GF-D8 (cell line): ENCODE results near the gene UBE2J2.

Experiments used
- DNase-seq: peaks from one replicate; lab custom pipeline; 2025; lab: John Stamatoyannopoulos, UW

UBE2J2 gene

DNA sequence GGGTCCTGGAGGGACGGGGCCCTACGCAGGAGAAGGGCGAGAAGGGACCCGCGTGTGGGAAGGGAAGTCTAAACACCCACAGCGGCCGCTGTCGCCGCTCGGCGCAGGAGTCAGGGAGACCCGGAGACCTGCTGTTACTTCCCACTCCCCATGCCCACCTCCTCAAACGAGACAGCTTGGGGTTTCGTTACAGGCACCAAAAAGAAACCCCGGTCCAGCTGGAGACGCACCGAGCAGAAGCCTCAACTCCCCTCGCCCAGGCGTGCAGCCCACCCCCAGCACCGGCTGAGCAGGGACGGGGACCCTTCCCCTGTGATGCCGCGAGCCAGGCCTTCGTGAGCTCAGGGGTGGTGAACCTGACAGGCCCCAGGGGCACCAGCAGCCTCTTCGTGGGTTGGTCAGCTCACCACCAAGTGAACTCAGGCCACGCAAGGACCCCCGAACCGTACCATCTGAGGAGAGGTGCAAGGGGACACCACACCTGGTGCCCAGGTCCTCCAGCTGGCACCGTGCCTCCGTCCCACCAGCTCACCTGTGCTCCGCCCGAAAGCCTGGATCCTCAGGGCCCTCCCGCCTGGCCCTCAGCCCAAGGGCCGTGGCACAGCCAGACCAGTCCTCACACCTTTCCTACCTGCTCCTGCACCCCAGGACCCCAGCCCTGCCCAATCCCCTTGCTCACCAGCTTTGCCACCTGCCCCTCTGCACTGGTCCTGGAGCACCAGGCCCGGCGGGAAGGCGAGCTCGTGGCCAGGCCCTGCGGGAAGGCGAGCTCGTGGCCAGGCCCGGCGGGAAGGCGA, 46.9 kb downstream of the UBE2J2 start:
- DNase-seq: no peak

DNA sequence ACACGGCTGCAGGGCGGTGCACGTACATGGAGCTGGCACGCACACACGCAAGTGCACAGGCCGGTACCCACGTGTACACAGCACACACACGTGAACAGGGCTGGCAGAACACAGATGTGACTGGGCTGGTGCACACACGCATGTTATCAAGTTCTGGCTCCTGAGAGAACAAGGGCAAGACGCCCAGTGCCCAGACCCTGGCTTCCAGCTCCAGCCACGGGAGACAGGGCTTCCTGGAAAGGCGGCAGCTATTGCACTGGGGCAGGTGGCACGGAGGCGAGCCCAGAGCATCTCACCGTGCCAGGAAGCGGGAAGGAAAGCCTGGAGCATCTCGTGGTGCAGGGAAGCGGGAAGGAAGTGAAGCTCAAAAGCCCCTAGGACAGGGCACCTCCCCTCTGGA, 47.7 kb downstream of the UBE2J2 start:
- no peak for DNase-seq

GRCh38 chr1:1225238-1225845, 48.3 kb downstream of the UBE2J2 start:
- DNase-seq: no peak

DNA sequence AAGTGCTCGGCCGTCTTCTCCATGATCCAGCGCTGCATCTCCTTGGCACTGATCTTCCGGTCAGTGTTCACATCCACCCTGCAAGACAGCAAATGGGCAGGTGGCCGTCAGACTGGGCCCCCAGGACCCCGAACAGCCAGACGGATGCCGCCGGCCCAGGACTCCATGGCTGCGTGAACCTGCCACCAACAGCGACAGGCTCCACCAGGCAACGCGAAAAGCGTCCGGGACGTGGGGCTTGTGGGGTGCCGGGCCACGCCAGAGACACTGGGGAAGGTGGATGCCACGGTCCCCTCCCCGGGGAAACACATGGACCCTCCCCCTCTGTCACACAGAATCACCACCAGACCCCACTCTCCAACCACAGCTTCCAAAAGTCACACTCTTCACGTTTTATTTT, 49.8 kb downstream of the UBE2J2 start:
- no peak for DNase-seq

DNA sequence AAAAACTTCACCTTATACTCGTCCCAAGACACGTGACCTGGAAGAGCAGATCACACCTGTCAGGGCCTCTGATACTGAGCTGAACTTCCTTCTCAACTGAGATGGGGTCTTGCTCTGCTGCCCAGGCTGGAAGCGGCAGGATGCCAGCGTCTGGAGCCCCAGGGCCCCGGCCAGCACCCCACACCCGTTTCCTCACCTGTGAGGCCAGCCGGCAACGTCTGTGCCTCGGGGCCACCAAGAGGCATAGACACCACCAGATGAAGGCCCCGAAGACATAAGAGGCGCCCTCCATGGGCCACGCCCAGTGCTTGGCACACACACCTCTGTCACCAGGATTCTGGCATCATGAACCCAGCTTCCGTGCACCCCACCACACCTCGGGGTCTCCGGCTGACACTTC, 50.3 kb downstream of the UBE2J2 start:
- no peak for DNase-seq

- DNase-seq: no peak
Observed at GRCh38 chr1:1222575-1223225, 51.0 kb downstream of the UBE2J2 start.

- no peak for DNase-seq
Observed at GRCh38 chr1:1221887-1222574, 51.6 kb downstream of the UBE2J2 start.

DNA sequence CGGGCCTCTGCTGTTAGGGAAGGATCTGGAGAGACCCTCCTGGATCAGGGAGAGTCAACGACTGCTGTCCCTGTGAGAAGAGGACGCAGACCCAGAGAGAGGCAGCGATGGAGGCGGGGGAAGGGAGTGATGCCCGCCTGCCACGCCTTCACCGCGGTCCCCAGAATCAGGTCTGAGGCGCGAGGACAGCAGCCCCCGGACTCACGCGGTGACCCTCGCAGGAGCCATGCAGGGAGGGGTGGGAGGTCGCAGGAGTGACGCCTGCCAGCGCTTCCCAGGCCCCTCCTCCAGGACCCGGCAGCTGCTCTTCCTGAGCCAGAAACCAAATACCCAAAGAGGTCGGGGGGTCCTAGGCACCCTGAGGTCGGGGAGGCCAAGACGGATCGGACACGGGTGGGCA, 53.5 kb downstream of the UBE2J2 start:
- no peak for DNase-seq

DNA sequence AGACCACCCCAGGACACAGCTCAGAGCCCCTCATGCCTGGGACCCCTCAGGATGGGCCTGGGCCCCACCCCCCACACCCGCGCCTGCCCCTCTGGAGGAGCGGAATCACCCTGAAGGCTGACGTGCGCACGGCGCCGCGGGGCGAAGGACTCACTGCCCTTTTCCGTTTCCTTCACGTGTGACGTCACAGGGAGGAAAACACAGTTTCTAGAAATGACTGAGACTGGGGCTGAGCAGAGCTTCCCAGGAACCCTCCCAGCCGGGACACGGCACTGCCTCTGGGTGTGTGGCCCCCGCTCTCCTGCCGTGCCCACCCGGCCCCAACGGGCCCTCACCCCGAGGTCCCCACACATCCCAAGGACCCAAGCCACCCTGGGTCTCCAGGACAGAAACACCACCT, 54.3 kb downstream of the UBE2J2 start:
- DNase-seq: no peak

GRCh38 chr1:1218524-1219200, 55.0 kb downstream of the UBE2J2 start:
- no peak for DNase-seq

GRCh38 chr1:1217621-1218523, 55.8 kb downstream of the UBE2J2 start:
- DNase-seq: no peak

DNA sequence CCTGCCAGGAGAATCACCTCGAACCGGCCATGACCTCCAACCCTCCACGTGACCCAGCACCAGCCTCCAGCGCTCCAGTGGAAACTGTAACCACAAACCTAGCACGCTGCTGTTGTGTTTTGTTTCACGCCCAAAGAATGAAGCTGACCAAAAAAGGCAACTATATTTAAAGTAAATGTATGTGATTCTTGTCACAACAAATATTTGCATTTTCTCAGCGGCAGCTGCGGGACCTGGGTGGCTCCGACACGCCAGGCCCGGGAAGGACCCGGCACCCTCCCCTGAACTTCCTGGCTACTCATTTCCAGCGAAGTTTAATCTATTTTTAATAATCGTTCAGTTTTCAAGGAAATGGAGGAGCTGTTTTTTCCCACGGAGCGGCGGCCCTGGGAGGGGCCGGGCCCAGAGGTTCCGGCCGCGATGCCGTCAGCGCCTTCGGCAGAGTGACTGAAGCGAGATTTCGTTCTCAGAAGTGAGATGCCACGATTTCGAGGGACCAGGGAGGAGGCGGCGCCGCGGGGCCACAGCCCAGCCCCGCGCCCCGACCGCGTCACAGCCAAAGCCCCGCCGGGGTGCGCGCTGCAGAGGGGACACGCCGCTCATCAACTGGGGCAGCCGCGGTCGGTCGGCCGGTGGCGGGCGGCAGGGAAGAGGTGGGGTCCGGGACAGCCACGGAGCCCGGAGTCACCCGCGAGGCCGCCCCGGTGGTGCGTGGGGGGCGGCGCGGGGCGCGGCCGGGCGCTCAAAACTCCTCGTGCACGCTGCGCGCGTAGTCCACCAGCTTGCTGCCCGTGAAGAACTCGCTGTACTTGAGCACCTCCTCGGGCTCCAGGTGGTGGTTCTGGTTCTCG, 56.7 kb downstream of the UBE2J2 start:
- DNase-seq: no peak

GRCh38 chr1:1215881-1216605, 57.6 kb downstream of the UBE2J2 start:
- no peak for DNase-seq

DNA sequence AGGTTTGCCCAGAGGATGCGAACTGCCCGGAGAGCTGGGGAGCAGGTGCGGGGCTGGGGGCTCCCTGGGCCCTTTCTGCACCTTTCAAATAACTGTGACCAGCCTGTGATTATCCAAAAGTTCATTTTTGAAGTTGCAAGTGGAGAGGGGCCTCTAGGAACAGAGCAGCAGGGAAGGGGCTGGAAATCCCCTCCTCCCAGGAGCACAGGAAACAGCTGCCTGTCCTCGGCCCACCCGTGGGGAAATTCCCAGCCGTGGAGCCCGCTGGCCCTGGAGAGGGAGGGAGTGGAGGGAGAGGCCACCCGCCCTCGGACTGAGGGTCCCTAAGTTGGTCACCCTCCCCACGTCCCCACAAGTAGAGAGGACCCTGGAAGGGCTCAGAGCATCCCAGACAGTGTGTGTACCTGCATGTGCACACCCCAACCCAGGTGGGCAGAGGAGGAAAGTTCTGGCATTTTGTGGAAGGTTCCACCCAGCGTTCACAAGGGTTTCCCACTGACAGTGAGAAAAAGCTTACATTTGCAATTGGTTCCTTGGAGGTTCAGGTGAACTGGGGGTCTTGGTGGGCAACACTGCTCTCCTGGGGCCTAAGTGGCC, 58.5 kb downstream of the UBE2J2 start:
- DNase-seq: no peak

DNA sequence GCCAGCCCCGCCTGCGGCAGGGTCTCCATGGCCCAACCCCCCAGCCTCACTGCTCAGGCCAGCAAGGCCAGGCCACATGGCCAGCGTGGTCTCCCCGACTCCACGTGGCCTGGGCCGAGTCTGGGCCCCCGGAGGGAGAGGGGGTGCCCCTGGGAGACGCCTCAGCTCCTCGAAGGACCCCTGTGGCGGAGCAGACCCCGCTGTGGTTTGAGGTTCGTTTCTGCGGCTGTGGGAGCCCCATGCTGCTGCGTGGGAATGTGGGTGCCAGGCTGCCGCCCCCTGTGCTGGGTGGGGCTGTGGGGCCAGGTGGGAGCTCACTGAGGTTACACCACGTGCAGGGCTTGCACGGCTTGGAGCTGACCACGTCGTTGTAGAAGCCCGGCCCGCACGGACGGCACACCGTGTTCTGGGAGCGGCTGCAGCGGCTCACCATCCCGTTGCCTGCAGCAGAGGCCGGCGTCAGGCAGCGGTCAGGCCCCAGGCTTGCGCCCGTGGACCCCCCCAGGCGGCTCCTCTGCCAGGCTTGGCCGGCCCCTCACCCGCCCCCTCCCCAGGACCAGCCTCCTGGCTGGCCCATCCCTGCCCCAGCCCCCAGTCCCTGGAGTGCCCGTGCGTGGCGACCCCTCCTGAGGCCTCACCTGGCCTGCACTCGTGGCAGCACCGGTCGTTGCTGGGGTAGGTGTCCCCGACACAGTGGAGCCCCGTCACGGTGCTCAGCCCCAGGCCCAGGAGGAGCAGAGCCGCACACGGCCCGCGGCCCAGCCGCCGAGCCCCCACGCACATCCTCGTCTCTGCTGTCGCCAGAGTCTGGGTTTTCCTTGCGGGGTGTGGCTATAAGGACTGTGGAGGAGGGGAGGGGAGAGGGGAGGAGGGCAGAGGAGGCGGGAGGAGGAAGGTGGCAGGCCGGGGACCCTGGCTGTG, 60.0 kb downstream of the UBE2J2 start, which contains the start of gene TNFRSF4:
TNFRSF4 (minus strand) TSS at position 809 of the 921 bp plus-strand sequence; CDS start at position 783, 26 bp downstream.
- no peak for DNase-seq

DNA sequence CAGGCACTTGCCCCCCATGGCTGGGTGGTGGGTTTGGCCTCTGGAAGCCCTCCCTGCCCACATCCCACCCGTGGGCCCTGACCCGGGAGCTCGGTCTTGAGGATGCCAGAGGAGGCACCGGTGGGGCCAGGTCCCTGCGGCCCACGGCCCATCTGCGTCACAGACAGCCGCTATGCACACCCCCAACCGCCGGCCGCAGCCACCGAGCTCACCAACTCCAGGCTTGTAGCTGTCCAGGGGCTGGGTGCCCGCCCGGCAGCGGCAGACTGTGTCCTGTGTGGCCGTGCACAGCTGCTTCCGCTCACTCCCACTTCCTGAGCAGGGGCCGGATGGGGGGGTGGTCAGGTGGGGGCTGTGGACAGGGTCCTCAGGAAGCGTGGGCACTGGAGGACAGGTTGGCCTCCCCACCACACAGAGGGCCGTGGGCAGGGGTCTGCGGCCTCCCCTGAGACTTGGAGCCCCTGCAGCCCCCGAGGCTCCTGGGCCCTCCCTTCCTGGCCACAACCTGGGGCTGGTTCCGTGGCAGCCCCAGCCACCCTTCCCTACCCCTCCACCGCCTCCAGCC, 60.8 kb downstream of the UBE2J2 start:
- DNase-seq: peak; percentile 41
